Activated T-cell treated with anti-CD3 and anti-CD28 coated beads for 4 hours (primary cell): ENCODE results near the gene CREBRF.
"Not testable (repeated sequence)": the region's sequence is repeated elsewhere in the genome, so short reads cannot be mapped to it uniquely, and the experiment has no call there.

Source experiments
- DNase-seq: peaks from one replicate; pipeline ENCODE4 v3.0.0-alpha.2; 2020

CREBRF gene, protein sequence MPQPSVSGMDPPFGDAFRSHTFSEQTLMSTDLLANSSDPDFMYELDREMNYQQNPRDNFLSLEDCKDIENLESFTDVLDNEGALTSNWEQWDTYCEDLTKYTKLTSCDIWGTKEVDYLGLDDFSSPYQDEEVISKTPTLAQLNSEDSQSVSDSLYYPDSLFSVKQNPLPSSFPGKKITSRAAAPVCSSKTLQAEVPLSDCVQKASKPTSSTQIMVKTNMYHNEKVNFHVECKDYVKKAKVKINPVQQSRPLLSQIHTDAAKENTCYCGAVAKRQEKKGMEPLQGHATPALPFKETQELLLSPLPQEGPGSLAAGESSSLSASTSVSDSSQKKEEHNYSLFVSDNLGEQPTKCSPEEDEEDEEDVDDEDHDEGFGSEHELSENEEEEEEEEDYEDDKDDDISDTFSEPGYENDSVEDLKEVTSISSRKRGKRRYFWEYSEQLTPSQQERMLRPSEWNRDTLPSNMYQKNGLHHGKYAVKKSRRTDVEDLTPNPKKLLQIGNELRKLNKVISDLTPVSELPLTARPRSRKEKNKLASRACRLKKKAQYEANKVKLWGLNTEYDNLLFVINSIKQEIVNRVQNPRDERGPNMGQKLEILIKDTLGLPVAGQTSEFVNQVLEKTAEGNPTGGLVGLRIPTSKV

DNA sequence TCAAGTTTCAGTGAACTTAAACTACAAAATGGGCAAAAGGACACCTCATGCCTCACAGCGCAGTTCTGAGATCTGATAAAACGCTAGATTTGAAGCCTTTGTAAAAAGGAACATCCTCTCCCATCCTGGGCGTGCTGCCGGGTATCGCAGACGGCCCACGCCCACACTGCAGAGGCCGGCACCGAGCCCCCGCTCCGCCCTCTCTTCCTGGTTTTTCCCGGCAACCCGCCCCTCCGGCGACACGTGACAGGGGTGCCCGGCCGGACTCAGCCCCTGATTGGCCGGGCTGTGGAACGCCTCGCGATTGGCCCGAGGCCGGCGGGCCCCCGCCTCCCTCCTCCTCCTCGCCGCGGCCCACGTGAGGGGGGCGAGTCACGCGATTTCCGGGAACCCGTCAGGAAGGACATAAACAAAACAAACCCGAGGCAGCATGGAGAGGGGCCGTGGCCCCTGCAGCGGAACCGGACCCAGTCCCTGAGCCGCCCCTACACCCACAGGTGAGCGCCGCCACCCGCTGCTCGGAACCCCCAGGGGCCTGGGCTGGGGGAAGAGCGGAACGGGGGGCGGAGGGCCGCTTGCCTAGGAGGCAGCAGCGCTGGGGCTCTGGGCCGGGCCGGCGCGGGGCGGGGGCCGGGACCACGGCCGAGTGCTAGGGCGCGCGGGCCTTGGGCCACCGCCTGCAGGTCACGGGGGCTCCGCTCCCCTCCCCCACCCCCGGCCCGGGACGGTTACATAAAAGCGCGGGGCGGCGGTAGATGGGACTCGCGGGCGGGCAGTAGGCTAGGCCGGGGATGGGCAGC is at the start of gene CREBRF:
Gene CREBRF (plus strand): TSS at position 370 of the 800 bp plus-strand sequence. CDS start 24,424 bp downstream, outside the sequence.
- peak; percentile 97 for DNase-seq

GRCh38 chr5:173010021-173010420 is 46.1 kb upstream of the CREBRF start:
- no peak for DNase-seq

GRCh38 chr5:173010547-173011464 is 45.3 kb upstream of the CREBRF start:
- no peak for DNase-seq

GRCh38 chr5:173011566-173011965 is 44.6 kb upstream of the CREBRF start:
- DNase-seq = no peak

GRCh38 chr5:173012882-173013281 is 43.3 kb upstream of the CREBRF start:
- no peak for DNase-seq

GRCh38 chr5:173014671-173015070 is 41.5 kb upstream of the CREBRF start:
- no peak for DNase-seq

DNA sequence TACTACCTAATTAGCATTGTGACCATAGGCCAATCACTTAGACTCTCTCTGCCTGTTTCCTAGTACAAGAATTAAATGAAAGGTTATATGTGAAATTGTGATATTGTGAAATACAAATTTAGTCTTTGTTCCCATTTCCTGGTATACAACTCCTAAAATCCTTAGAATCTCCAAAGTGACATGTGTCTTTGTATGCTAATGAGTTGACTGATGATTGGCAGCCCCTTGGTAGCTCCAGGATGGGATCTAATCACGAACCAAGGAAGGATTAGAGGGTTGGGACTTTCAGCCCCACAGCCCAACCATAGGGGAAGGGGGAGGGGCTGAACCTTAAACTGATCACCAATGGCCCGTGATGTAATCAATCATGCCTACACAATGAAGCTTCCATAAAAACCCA is 41.0 kb upstream of the CREBRF start:
- DNase-seq = no peak

DNA sequence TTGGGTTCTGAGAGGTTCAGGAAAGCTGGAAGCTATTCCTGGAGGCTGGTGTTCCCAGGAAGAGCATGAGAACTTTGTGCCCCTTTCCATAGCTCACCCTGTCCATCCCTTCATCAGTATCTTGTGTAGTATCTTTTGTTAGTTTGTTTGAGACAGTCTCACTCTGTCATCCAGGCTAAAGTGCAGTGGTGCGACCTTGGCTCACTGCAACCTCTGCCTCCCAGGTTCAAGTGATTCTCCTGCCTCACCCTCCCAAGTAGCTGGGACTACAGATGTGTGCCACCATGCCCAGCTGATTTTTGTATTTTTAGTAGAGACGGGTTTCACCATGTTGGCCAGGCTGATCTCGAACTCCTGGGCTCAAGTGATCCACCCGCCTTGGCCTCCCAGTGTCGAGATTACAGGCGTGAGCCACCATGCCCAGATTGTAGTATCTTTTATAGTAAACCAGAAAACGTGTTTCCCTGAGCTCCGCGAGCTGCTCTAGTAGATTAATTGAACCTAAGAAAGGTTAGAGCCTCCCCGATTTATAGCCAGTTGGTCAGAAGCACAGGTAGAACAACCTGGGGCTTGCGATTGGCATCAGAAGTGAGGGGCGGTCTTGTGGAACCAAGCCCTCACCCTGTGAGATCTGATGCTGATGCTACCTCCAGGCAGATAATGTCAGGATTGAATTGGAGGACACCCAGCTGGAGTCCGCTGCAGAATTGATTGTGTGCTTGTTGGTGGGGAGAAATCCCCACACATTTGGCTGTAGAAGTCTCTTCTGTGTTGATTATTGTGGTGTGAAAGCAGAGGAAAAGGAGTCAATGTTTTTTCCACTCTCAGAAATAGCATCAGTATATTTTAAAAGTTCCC is 40.3 kb upstream of the CREBRF start:
- no peak for DNase-seq

GRCh38 chr5:173016598-173017046 is 39.5 kb upstream of the CREBRF start:
- no peak for DNase-seq

- DNase-seq = not testable (repeated sequence)
Observed at GRCh38 chr5:173017087-173017486, 39.1 kb upstream of the CREBRF start.

GRCh38 chr5:173018358-173018757 is 37.8 kb upstream of the CREBRF start:
- DNase-seq = no peak

DNA sequence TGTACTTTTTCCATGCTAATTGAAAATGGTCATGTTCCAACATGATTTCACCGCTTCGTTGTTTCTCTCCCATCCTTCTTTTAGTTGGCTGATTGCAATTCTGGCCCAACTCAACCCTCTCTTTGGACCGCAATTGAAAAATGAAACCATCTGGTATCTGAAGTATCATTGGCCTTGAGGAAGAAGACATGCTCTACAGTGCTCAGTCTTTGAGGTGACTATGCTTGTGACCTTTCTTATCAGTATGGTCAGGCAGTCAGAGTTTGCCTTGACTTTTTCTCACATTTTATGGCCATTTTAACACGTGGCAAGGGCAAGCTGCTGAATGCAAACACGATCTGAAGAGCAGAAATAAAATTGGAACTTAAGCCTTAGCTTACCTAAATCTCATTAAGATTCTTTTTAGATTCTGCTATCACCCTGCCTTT is 36.0 kb upstream of the CREBRF start:
- DNase-seq = no peak

GRCh38 chr5:173020643-173021042 is 35.5 kb upstream of the CREBRF start:
- no peak for DNase-seq

GRCh38 chr5:173025651-173026050 is 30.5 kb upstream of the CREBRF start:
- no peak for DNase-seq

- no peak for DNase-seq
Observed at GRCh38 chr5:173027905-173028304, 28.2 kb upstream of the CREBRF start.

DNA sequence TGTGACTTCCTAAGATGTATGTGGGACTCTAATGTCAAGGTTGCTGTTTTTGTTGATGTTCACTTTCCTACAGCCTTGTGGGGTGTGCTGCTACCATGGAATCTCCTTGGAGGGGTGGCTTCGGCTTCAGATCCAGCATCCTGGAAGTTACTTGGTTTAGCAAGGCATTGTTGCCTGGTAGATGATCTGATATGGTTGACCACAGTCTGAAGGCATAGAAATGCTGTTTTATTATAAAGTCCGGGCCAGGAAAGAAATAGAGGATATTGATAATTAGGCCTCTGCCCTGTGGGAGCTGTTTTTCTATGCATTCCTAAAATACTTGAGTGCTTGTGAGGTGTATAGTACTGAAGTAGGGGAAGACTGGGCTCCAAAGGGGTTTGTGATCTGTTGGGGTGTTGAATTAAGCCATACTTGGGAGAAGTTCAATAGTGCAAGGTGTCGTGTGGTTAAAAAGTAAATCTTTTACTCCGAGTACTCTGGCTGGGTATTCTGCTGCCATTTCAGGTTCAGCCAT is 27.3 kb upstream of the CREBRF start:
- no peak for DNase-seq

- no peak for DNase-seq
Observed at GRCh38 chr5:173029499-173029921, 26.6 kb upstream of the CREBRF start.

- not testable (repeated sequence) for DNase-seq
Observed at GRCh38 chr5:173032096-173032495, 24.1 kb upstream of the CREBRF start.

- no peak for DNase-seq
Observed at GRCh38 chr5:173032730-173033129, 23.4 kb upstream of the CREBRF start.

GRCh38 chr5:173033923-173034322 is 22.2 kb upstream of the CREBRF start:
- DNase-seq = no peak
